DMS114 treated with DMSO at 0.1 percent for 48 hours (cell line): ENCODE results near the gene PES1.
A peak's percentile ranks its signal among the peaks of the same experiment; 100 is the strongest.
"Not testable (repeated sequence)": the region's sequence is repeated elsewhere in the genome, so short reads cannot be mapped to it uniquely, and the experiment has no call there.

Experiments used
- DNase-seq: peaks from one replicate; lab custom pipeline; 2025; ENCODE audit not compliant: unreplicated experiment; lab: John Stamatoyannopoulos, UW

The PES1 gene

DNA sequence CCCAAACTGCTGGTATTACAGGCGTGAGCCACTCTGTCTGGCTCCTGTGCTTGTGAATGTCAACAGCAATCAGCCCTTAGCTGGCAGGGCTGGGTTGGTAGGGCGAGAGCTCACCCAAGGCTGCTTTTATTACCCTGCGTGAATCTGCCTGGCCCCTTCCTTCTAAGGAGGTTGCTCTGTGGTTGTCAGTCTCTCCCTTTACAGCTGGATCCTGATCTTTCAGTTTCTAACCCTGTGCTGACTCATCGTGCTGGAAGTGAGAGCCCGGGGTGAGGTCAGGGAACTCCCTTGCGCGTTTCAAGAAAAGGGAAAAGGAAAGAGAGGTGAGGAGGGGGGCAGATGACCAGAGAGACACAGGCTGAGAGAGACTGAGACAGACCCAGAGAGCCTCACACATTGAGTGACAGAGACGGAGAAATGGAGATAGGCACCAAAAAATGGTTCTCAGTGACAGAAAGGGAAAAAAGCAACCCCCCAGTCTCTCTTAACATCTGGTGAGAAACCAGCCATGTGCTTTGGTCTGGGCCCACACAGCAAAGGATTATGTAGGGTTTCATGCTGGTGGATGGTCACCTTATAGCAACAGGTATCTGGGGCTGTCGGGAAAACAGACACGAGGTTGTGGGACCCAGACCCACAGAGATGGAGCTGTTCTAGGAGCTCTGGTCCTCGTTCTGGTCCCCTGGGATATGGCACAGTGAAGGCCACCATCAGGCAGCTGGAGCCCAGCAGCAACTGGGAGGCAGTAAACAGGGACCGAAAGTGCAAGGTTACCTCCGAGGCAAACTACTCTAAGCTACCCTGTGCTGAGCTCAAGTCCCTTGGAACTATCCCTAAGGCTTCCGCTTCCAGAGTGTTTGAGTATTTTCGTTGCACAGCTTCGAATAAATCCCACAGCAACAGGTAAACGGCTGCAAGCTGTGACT lies 17.8 kb upstream of the PES1 start:
- no peak for DNase-seq

GRCh38 chr22:30607939-30608338 lies 16.2 kb upstream of the PES1 start:
- DNase-seq = no peak

DNA sequence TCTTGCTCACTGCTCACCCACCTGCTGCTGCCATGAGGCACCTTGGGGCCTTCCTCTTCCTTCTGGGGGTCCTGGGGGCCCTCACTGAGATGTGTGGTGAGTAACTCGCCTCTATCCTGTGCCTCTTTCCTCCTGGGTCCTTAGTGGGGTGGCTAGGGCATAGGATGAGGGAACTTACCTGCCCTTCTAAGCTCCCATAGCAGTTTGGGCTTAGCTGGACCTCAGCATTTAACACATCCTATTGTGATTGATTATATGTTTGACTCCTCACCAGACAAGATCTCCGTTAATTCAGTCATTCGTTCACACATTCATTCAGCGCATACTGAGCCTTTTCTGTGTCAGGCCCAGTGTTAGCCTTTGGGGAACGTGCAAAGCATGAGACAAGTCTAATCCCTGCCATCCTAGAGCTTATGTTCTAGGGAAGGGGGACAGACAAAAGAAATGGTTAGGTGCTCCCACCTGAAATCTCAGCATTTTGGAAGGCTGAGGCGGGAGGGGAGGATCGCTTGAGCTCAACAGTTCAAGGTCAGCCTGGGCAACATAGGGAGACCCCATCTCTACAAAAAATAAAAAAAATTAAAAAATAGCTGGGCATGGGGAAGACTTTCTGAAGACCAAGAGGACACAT lies 15.7 kb upstream of the PES1 start:
- DNase-seq = no peak

DNA sequence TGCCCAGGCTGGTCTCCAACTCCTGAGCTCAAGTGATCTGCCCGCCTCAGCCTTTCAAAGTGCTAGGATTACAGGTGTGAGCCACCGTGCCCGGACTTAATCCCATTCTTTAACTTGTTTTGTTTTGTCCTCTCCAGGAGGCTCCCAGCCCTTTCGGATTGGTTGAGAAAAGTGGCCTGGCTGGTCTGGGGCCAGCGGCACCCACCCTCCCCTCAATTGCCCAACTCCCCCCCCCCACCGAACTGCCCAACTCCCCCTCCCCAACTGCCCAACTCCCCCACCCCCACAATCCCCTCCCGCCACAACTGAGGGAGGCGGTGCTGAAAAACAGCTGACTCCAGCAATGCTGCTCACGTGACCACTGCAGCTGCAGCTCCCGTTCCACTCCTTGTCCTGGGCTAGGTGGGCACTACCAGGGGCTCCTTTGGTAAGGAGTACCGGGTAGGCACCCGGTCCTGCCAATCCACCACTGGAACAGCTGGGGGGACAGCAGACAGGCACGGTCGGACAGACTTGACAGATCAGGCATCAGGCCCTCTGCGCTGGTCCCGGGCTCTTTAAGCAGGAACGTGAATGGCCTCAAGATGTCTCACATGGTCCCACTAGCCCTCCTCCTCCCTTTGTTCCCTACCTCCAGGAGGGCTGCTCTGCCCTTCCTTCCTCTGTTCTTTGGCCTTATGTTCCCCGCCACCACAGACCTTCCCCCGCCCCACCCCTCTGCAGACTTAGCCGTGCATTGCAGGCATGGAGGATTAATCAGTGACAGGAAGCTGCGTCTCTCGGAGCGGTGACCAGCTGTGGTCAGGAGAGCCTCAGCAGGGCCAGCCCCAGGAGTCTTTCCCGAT lies 15.0 kb upstream of the PES1 start, which contains the start of gene TCN2:
Gene TCN2 (plus strand): TSS at position 720 of the 845 bp plus-strand sequence. CDS start 158 bp downstream, outside the sequence.
- peak; percentile 54 for DNase-seq

DNA sequence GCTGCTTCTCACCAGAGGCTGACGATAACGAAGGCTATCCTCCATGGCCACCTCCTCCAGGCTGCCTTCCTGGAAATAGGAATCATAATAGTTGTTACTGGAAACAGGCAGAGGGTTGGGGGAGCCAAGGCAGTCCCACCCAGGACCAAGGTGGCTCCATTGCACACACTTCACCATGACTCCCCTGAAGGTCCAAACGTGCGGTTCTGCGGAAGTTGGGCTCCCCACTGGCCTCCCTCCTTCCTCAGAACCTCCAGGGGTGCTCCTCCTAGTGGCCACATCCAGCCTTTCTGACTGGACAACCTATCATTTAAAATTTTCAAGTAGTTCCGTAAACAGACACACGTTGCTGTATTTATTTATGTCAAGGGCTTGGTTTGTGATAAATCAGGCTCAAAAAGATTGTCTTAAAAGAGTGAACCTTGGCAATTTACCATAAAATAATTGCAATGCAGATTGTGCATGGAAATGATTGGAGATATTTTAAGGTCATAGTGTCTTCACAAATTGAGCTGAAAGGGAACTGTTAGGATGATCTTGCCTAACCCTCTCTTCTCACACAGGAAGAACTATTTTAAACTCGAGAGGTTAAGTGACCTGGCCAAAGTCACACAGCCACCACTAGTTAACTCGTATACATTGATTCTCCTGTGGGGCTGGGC lies 13.9 kb upstream of the PES1 start:
- DNase-seq = peak; percentile 30

GRCh38 chr22:30604723-30605122 lies 13.0 kb upstream of the PES1 start:
- no peak for DNase-seq

DNA sequence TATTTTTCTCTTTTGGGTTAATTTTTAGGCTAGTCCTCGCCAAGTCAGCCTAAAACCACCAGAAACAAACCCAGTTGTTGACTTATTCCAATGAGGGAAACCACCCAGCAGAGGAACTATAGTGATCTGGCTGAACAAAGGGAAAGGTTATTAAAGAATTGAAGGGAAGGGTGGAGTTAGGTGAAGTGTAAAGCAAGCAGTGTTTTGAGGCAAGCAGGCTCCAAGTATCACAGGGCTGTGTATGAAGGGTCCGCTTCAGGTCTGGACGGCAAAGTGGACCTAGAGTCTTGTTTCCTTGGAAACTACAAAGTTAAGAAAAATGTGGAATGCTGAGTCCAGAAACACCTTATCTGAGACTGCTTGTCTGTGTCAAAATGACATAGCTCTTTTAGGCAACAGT lies 12.1 kb upstream of the PES1 start:
- no peak for DNase-seq

GRCh38 chr22:30602049-30602448 lies 10.3 kb upstream of the PES1 start:
- peak; percentile 30 for DNase-seq

- no peak for DNase-seq
Observed at GRCh38 chr22:30601464-30601863, 9.8 kb upstream of the PES1 start.

DNA sequence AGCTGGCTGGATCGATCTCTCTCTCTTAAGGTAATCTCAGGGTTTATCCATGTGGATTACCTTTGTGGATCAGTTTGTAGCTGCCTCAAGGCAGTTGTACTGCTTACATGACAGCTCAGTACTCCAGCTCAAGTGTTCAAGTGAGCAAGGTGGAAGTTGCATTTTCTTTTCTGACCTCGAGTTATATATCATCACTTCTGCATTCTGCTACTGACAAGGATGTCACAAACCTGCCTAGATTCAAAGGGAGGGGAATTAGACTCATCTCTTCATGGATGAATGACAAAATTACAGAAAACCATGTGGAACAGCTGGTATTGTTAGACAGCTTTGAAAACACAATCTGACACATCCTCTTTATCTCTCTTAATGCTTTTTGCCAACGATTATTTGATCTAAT lies 9.2 kb upstream of the PES1 start:
- DNase-seq = no peak

DNA sequence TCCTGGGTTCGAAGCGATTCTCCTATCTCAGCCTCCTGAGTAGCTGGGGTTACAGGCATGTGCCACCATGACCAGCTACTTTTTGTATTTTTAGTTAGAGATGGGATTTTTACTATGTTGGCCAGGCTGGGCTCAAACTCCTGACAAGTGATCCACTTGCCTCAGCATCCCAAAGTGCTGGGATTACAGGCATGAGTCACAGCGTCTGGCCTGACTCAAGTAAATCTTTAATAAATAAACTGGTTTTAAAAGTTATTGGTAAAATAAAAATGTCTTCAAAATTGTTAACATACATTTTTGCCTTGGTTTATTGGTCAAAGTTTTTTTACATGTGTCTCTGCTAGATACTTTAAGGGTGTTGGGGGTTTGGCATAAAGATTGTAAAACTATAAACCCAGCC lies 7.3 kb upstream of the PES1 start:
- no peak for DNase-seq

GRCh38 chr22:30596886-30597285 lies 5.2 kb upstream of the PES1 start:
- DNase-seq = no peak

GRCh38 chr22:30596199-30596598 lies 4.5 kb upstream of the PES1 start:
- no peak for DNase-seq

- not testable (repeated sequence) for DNase-seq
Observed at GRCh38 chr22:30592360-30592713, 627 bp upstream of the PES1 start.

DNA sequence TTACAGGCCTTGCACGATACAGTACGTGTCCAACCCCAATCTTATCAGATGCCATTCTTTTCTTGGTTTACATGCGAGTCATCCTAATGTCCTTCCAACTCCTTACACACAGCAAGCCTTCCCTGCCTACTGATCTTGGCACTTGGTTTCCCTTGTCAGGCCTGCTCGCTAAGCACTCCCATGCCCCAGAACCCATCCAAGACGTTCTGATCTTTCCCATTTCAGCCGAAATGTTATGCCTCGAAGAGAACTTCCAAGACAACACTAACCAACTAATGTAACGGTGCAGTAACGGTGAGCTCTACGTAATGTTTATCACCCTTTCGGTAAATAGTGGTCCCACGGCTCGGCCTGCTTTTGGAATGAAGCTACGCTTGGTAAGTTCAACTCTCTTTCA lies 521 bp downstream of the PES1 start:
- DNase-seq = no peak

DNA sequence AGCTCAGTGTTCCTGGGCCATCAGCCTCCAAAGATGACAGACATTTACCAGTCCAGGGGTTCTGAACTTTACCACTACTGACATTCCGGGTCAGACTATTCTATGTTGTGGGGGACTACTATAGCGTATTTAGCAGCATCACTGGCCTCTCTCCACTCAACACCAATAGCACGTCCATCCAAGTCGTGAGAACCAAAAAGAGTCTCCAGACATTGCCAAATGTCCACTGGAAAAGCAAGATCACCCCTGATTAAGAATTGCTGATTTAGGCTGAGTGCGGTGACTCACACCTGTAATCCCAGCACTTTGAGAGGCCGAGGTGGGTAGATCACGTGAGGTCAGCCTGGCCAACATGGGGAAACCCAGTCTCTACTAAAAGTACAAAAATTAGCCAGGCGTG lies 5.3 kb downstream of the PES1 start:
- DNase-seq = no peak

DNA sequence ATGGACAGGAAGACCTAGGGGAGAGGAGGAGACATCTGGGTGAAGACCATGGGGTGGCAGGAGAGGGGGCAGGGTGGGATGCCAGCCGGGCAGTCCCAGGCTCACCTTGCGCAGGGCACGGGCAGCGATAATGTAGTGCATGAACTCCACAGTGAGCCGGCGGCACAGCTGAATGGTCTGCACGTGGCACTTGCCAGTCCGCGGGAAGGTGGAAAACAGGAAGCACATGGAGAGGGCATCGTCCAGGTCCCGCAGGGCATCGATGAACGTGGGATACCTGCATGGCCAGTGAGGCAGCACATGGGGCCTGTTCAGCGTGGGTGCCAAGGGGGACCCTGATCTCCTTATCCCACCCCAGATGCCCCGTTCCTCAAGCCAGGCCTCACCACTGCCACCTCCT lies 7.3 kb downstream of the PES1 start:
- no peak for DNase-seq

DNA sequence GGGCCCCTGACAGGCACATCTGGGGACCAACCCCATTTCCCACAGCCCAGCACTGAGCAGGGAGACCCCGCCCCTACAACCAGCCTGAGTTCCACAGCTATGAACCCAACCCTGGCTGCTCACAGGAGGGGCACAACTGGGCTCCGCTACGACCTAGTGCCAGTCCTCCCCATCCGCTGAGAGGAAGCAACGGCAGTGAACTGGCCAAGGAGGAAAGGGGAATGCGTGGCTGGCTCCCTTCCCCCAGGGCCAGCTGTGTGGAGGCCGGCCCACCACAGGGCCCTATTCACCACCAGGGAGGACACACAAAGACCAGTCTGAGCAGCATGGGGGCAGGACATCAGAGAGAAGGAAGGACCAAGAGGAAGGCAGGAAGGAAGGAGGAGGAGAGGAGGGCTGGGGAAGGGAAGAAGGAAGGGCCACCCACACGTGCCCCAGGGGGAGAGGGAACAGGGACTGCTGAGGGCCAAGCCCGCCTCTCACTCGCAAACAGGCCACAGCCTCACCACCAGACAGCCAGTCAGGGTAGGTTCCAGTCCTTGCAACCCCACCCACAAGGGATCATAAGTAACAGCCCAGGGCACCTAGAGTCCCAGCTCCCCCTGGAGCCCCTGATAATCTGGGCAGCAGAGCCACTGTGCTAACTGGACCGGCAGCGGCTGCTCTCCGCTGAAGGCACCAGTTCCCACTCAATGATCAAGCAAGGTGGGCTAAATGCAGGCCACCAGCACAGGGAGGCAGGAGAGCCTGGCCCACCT lies 8.7 kb downstream of the PES1 start:
- no peak for DNase-seq

GRCh38 chr22:30582051-30582450 lies 9.7 kb downstream of the PES1 start:
- no peak for DNase-seq

GRCh38 chr22:30580896-30581295 lies 10.8 kb downstream of the PES1 start:
- no peak for DNase-seq
